Gastrocnemius medialis (tissue), 4 donors: ENCODE measurements around the gene PNMA8A.

Experiments
- POLR2A ChIP-seq, 2 donors: fragments of 450-650 bp; IDR thresholded peaks; one replicate each; pipeline ENCODE4 v1.6.1; 2017; ENCODE audit warnings: antibody characterized with exemption in 2 of 2, mild to moderate bottlenecking in 2 of 2, moderate library complexity in 2 of 2
- TF ChIP-seq, protein P1 (sequence below), 5 experiments: fragments of 450-650 bp in 3 of 5; fragments of 200-600 bp in 2 of 5; sonication (generic) in 2 of 5; IDR thresholded peaks in 4 of 5; conservative IDR thresholded peaks in 1 of 5; 1 replicate in 4 of 5; 2 replicates in 1 of 5; pipeline ENCODE4 v1.5.1; 2016 to 2019; ENCODE audit warnings: antibody characterized with exemption in 5 of 5, mild to moderate bottlenecking in 3 of 5, moderate library complexity in 3 of 5

DNA sequence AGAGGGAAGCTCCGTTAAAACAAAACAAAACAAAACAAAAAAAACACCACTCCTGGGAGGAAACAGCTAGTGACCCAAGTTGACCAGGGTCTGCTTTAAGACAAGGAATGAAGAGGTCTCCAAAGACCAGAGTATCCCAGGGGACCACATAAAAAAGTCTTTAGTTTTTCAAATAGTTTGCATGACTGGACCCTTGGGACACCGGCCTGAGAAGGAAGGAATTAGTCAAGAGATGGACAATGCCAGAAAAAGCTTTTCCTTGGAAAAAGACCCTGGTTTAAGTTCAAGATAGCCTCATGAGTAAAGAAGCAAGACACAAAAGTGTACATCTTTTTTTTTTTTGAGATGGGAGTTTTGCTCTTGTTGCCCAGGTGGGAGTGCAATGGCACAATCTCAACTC lies 36.8 kb upstream of the PNMA8A start:
- TF ChIP-seq POLR2A (IDR thresholded peaks at IDR 0.05) = no peak
- TF ChIP-seq, protein P1, sequence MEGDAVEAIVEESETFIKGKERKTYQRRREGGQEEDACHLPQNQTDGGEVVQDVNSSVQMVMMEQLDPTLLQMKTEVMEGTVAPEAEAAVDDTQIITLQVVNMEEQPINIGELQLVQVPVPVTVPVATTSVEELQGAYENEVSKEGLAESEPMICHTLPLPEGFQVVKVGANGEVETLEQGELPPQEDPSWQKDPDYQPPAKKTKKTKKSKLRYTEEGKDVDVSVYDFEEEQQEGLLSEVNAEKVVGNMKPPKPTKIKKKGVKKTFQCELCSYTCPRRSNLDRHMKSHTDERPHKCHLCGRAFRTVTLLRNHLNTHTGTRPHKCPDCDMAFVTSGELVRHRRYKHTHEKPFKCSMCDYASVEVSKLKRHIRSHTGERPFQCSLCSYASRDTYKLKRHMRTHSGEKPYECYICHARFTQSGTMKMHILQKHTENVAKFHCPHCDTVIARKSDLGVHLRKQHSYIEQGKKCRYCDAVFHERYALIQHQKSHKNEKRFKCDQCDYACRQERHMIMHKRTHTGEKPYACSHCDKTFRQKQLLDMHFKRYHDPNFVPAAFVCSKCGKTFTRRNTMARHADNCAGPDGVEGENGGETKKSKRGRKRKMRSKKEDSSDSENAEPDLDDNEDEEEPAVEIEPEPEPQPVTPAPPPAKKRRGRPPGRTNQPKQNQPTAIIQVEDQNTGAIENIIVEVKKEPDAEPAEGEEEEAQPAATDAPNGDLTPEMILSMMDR (IDR thresholded peaks at IDR 0.05 in 4 of 5, conservative IDR thresholded peaks at IDR 0.05 in 1 of 5) = no peak
